ENCODE measurements around the gene ALPP.
"Not testable (repeated sequence)": the region's sequence is repeated elsewhere in the genome, so short reads cannot be mapped to it uniquely, and the experiment has no call there.

The ALPP gene

DNA sequence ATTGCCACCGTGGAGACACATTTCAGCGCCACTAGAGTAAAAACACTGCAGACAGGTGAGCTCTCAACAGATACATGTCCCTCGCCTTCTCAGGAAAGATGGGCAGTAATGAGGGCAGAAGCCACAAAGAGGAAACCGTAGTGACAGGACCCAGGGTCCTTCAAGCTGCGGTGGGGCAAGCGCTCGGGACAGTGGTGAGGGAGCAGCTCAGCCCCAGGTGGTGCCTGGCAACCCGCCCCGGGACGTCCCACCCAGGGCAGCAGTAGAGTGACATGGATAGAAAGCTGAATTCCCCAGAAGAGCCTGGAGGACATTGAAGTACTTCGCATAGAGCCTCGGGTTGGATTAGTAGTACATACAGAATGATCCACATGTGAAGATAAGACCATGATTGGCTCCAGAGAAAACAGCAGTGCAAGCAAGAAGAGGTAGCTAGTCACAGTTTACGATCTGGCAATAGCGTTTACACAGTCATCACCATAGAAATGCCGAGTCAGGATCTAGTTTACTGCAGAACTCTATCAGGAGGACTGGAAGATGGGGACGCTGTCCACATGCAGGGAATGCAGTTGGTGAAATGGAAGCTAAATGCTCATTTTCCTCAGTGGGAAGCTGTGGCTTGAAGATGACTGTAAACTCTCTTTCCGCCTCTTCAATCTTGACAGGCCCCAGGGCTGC lies 37.4 kb upstream of the ALPP start:
- no peak for DNase-seq (ENCODE audit: low read depth)

DNA sequence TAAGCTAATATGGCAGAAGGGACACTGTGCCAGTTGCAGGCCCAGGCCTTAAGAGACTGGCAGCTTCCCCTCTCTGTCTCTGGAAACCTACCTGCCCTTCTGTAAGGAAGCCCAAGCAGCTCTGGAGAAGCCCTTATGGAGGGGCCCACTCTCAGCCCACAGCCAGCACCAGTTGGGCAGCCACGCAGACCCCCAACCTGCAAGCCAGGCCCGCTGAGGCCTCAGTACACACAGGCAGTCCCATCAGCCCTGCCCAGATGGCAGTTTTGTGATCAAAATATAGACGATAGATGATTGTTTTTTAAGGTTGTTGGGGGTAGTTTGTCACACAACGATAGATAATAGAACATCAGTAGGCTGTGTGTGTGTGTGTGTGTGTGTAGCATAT lies 36.8 kb upstream of the ALPP start:
- DNase-seq (ENCODE audit: low read depth) = no peak

- no peak for DNase-seq (ENCODE audit: low read depth)
Measured at GRCh38 chr2:232342635-232343565, 35.7 kb upstream of the ALPP start.

DNA sequence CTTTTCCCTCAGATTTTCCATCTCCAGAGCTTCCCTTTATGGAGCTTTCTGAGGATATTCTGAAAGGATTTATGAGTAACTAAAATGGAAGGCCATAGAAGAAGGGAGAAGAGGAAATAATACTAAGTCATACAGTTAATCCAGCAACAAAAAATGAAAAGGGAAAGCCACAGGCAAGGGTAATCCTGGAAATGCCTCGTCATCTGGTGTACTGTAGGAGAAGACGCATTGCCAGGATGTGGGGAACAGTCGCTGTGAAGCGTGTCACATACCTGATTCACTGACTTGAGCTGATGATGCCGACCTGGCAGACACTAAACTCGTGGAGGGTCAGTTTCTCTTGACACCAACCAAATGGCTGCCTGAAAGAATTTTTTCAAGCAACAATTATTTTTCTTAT lies 34.7 kb upstream of the ALPP start:
- DNase-seq (ENCODE audit: low read depth) = no peak

DNA sequence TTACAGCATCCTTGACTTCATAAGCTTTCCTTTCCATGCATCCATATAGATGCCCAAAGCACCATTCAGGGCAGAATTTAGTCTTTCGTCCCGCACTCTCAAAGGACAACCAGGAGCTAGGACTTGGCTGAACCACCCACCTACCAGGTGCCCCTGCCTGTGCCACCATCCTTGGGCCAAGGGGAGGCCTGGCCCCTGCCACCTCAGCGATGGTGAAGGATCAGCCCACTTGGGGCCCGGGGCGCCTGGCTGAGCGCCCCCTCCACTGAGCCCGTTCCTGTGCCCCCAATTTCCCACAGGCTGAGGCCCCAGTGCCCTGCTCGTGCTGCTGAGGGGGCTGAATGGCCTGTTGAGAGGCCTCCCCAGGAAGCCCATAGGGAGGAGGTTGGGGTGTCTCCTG lies 33.3 kb upstream of the ALPP start:
- no peak for DNase-seq (ENCODE audit: low read depth)

DNA sequence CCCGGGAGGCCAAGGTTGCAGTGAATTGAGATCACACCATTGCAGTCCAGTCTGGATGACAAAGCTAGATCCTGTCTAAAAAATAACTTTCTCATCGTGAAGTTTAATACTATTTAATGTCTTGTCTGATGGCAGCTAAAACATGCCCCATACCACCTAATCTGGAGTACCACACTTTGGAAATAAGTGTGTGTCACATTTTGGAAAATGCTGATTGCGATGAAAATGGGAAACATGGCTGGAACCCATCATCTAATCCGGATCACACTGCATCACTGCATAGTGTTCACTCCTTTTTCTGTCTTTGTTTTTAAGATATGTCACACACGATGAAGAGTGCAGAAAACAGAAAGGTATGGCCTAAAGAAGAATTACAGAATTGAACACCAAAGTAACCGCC lies 31.2 kb upstream of the ALPP start:
- no peak for DNase-seq (ENCODE audit: low read depth)

GRCh38 chr2:232348936-232349335 lies 29.6 kb upstream of the ALPP start:
- DNase-seq (ENCODE audit: low read depth) = no peak

DNA sequence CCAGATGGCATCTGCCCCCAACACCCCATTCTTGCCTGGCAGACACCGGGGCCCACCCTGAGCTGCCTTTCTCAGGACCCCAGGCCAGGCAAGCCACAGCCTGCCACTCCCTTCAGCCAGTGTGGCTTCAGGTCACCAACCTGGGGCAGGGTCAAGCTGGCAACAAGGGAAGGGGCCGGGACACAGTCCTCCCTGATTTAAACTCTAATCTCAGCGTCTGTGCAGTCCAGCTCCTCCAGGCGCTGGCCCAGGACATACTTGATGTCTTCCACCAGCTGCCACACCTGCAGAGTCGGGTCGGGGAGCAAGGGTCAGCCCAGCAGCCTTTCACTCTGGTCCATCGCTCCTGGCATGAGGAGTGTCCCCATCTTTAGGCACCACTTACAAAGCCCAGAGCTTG lies 29.0 kb upstream of the ALPP start:
- no peak for DNase-seq (ENCODE audit: low read depth)

DNA sequence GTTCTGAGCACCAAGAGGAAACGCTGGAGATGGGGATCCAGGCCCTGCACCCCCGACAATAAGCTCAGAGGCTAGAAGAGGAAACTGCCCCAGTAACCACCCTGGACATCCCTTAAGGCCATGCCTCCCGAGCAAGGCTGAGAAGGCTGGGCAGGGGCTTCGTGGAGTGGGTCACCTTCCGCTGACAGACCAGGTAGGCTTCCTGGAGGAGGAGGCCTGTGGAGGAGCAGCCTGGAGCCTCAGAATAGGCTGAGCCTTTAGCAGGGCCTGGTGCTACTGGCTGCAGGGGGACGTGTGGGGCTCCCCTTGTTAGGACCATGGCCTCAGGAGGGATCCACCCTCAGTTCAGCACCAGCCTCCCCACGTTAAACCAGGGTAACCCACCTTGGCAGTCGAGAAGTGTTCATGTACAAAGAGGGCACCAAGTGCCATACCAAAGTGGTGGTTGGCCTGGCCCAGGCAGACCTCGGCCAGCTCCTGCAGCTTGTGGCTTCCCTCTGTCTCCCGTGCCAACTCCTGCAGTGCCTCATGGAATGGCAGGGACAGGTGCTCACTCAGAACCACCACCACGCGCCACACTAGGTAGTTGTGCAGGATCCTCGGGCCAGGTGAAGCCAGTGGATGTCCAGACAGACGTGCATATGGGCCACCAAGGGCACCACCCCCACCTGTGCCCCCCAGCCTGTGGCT lies 28.5 kb upstream of the ALPP start:
- DNase-seq (ENCODE audit: low read depth) = no peak

DNA sequence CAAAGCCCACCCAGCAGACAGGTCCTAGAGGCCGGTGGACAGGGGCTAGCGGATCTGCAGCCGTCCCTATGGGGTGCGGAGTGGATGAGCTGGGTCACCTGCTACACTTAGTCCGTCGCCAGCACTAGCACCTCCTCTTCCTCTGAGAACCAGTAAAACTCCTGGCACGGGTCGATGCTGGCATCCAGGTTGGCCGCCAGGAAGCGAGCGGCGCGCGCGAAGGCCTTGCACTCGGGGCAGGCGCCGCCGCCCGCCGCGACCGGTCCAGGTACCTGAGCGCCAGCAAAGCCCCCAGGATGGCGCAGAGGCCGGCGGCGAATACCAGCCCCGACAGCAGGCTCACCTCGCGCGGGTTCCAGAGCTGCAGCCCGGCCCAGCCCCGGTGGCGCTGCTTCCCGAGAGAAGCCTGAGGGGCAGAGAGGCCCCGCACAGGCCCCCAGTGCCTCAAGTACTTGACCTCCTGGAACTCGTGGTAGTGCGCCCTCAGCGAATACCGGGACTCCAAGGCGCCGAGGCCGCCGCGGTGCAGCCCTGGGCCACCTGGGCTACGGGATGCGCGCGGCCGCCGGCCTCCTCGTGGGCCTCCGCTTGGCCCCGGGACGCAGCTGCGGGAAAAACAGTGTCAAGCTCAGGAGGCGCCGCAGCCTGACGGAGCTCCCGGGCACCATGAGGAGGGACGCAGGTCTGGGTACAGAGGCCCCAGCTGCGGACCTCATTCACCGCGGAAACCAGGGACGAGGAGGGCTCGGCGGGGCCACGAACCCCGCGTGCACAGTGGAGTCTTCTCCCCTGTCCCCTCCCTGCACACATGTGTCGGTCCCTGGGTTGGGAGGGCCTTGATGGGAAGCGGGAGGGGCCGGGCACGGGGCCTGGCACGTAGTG lies 27.5 kb upstream of the ALPP start:
- no peak for DNase-seq (ENCODE audit: low read depth)

GRCh38 chr2:232351686-232352510 lies 26.7 kb upstream of the ALPP start:
- no peak for DNase-seq (ENCODE audit: low read depth)

- DNase-seq (ENCODE audit: low read depth) = no peak
Measured at GRCh38 chr2:232352511-232353091, 25.9 kb upstream of the ALPP start.

DNA sequence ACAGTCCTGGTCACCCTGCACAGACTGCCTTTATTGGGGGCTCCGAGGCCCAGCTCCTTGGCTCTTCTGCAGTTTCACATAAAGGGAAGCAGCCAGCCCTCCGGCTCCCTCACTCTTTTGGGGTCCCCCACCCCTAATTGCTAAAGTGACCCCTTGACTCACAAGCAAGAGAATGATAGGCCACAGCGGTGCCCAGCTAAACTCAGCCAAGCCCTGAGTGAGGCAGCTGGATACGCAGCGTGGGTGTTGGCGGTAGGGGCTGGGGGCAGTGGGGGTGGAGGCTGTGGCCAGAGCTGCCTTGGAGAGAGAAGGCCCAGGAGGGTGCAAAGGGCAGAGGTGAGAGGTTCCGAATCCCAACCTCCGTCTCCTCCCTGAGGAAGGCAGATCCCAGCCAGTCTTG lies 25.5 kb upstream of the ALPP start:
- DNase-seq (ENCODE audit: low read depth) = no peak

DNA sequence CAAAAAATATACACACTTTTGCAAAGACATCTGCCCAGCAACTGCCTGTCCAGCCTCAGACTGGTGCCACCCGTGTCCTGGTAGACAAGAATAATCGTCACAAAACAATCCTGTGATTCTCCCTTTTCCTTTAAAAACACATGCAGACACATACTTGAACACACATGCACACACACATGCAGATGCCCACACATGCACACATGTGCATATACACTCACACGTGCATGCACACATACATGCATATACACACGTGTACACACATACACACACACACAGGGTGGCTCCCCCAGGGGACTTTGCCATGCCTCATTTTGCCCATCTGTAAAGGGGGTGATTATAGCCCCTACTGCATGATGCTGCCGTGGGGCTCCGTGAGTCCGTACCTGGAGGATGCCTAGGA lies 24.9 kb upstream of the ALPP start:
- DNase-seq (ENCODE audit: low read depth) = no peak

- no peak for DNase-seq (ENCODE audit: low read depth)
Measured at GRCh38 chr2:232354069-232354468, 24.5 kb upstream of the ALPP start.

GRCh38 chr2:232361646-232362045 lies 16.9 kb upstream of the ALPP start:
- DNase-seq (ENCODE audit: low read depth) = no peak

- DNase-seq (ENCODE audit: low read depth) = no peak
Measured at GRCh38 chr2:232362174-232362900, 16.2 kb upstream of the ALPP start.

DNA sequence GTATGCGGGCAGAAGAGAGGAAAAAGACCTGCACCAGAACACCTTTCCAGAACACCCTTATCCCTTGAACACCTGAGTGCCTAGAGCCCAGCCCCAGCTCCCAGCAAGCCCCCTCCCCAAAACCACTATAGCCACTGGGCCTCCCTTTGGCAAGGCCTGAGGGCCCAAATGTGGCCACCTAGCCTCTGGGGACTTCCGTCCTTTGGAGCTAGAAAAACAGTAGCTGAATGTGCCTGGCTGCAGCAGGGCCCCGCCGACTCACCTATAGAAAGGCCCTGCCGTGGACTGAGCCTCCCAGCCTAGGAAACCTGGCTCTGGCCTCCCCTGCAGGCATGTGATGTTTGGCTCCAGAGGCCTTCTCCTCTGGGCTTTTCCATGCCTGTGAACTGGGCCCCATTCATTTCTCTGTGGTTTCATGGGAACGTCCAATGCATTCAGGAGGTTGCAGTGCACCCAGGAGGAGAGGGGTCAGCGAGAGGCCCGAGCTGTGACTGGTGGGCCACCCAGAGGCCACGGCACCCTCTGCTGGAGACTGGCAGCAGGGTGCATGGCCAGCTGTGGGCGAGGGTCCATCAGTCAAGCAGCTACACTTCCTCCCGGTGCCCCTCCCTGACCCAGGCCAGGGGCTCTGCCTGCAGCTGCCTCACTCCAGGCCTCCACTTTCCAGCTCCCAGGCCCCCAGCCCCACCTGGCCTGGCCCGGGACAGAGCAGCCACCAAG lies 15.3 kb upstream of the ALPP start:
- not testable (repeated sequence) for DNase-seq (ENCODE audit: low read depth)
